ENCODE results near the gene PAX8.

PAX8 gene

DNA sequence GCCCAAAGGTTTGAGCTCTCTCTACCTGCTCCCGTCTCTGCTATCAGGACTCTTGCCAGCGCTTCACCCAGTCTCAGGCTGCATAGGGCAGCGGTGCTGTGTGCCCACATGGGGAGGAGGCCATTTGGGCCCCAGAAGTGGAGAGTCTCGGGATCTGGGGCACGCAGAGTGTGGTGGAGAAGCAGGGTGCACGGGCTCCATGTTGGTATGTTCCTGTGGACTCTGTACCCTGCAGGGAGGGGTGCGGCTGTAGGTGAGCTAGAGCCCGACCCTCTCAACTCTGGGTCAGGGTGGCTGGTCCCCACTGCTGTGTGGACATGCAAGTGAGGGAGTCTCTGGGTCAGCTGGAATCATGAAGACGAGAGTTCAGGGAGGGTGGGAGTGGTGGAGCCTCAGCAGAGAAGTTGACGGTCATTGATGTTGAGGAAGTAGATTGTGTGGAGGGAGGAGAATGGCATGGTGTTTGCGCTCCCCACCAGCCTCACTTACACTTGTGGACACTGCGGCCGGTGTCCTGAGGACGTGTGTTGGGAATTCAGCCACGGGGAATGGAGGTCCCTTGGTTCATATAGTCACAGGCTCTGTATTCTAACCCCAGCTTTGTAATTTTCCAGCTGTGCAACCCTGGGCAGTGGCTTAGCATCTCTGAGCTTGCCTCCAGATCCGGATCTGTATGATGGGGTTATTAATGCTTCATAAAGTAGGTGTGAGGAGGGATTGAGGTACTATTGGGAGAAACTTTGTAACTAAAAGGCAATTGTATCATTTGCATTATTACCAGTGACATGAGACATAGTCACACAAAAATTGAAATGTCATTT lies 105.8 kb downstream of the PAX8 start:
- no peak for TF ChIP-seq GATA3 (IDR thresholded peaks at IDR 0.05; ENCODE audit: low read depth, low read length)
- TF ChIP-seq GATA2 (IDR thresholded peaks at IDR 0.05; ENCODE audit: low read depth, low read length) = no peak

DNA sequence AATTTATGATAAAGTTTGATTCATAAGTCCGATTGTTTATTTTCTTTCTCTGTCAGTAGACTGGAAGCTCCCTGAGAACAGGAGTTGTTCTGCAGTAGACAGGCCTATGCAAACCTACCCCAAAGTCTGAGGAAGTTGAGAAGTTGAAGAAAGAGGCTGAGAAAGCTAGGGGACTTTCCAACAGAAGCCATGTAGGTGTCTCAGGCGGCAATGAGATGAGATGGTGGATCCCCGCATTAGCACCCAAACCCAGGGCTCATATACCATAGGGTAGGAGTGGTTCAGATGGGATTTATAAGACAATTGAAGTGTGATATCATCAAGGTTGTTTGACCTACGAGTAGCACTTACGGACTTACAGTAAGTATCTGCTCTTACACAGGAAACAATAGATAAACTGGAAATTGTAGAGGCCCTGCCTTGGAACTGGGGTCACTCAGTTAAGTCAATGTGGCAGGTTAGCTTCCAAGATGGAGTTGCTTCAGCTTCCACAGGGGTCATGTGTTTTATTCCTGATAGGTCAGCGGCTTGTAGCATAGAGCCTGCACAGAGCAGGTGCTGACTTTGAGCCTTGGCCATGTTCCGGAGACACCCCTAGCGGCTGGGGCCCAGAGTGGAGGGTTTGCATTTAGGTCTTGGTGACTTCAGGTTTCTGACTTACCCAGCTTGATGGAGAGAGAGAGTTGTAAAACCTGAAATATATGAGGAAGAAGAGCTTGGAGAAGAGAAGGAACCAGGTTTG lies 107.2 kb downstream of the PAX8 start:
- TF ChIP-seq GATA2 (IDR thresholded peaks at IDR 0.05; ENCODE audit: low read depth, low read length) (no peak), GATA3 (IDR thresholded peaks at IDR 0.05; ENCODE audit: low read depth, low read length) (no peak)

DNA sequence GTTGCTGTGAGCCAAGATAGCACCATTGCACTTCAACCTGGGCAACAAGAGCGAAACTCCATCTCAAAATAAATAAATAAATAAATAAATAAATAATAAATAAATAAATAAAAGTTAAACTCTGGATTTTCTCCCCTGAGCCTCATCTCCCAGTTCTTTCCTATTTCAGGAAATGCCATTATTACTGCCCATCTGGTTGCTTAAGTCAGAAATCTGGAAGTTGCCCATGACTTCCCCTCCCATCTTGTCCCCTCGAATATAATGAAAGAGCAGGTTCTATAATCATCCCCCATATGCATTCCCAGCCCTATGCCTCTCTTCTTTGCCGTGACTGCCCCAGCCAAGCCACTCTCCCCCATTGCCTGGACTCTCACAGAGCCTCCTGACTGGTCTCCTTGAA lies 109.1 kb downstream of the PAX8 start:
- TF ChIP-seq GATA3 (IDR thresholded peaks at IDR 0.05; ENCODE audit: low read depth, low read length) (no peak), GATA2 (IDR thresholded peaks at IDR 0.05; ENCODE audit: low read depth, low read length) (no peak)

DNA sequence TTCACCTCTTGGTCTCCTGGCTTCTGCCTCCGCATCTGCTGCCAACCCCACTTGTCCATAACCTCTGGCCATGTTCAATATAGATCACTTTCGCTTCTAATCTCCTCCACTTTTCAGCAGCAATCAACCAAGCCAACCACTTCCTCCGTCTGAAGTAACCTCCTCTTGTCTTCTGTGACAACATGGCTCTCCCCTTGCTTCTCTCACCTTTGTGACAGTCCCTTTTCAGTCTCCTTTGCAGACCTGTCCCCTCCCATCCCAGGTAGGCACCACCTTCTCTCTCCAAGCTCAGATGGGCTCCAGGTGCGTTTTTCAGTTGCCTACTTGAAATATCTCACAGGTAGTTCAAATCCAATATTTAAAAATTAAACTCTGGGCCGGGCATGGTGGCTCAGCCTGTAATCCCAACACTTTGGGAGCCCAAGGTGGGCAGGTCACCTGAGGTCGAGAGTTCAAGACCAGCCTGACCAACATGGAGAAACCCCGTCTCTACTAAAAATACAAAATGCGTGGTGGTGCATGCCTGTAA lies 109.7 kb downstream of the PAX8 start:
- TF ChIP-seq GATA2 (IDR thresholded peaks at IDR 0.05; ENCODE audit: low read depth, low read length) (no peak), GATA3 (IDR thresholded peaks at IDR 0.05; ENCODE audit: low read depth, low read length) (no peak)

DNA sequence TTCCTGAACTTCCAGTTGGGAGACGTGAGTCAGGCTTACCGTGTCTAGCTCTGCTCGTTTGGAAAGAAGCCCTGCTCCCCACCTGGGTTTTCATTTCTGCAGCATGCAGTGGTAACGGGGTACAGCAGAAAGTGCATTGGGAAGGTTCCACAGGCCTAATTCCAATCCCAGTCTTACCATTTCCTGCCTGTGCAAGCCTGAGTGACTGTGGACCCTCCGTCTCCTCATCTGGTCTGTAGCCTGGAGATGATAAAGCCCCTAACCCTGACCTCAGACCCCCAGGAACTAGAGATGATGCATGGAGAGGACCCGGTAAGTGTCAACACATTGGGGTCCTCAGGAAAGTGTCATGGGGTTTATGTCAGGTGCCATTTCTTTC lies 110.8 kb downstream of the PAX8 start:
- TF ChIP-seq GATA3 (IDR thresholded peaks at IDR 0.05; ENCODE audit: low read depth, low read length) (no peak), GATA2 (IDR thresholded peaks at IDR 0.05; ENCODE audit: low read depth, low read length) (no peak)

DNA sequence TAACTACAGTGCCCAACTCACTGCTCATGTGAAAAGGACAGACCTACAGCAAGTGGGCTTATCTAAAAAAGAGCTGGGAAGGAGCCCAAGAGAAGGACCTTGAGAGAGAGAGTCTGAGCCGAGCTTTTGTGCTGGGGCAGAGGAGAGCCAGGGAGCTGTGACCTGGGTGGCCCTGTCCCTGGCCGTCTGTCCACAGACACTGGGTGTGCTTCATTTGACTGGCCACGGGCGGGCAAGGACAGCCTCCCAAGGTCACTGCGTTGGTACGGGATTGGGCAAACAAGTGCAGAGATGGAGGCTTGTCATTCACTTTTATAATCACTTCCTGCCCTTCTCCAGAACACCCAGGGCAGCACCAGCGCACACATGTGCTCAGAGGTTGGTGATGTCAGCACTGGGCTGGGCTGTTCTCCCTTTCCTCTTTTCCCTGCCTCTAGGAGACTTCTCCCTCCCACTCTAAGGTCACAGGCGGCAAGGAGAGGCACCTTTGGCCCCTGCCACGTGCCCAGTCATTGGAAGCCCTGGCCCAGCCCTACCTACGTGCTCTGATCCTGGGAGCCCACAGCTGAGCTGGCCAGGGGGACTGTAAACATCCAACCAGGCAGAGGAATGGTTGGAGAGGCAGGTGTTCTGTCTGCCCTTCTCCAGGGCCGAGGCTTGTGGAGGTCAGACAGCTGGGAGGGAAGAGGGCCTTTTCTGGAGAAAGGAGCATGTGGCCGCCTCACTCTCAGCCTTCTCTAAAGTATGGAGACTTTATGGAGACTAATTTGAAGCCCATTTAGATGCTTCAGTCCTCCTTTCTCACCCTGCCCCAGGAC lies 111.4 kb downstream of the PAX8 start:
- no peak for TF ChIP-seq GATA3 (IDR thresholded peaks at IDR 0.05; ENCODE audit: low read depth, low read length)
- no peak for TF ChIP-seq GATA2 (IDR thresholded peaks at IDR 0.05; ENCODE audit: low read depth, low read length)

DNA sequence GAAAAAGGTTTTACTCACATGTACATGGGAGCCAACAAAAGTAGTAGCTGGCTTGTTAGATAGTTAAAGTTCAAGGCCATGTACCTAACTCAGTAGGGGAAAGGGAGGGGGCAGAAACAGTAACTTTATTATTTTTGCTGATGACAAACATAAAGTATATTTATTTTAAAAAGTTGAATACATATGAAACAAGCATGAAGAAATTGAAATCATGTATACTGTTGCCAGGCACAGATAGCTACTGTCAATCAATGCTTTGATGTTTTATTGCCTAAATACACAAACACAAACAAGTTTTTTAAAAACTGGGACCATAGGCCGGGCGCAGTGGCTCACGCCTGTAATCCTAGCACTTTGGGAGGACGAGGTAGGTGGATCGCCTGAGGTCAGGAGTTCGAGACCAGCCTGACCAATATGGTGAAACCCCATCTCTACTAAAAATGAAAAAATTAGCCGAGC lies 112.5 kb downstream of the PAX8 start:
- TF ChIP-seq GATA2 (IDR thresholded peaks at IDR 0.05; ENCODE audit: low read depth, low read length) (no peak), GATA3 (IDR thresholded peaks at IDR 0.05; ENCODE audit: low read depth, low read length) (no peak)
